ENCODE data around the gene ITGB5.

- TF ChIP-seq CTCF (IDR thresholded peaks at IDR 0.05) (no peak), POLR2A (IDR thresholded peaks at IDR 0.05) (no peak)
Observed at GRCh38 chr3:124780356-124780755, 106.8 kb downstream of the ITGB5 start.
